Measurements from ENCODE around the gene AK2. TPM values are rescaled to one million over a fixed set of nuclear protein-coding genes. Genes with fewer than 3 reads are reported as not detected.

AK2 gene
- polyA plus RNA-seq, 4 donors: 133 to 230 (median 201) TPM

Other genes with a start within 250 kb of the AK2 start
- 10 to 100 TPM; 53.6 to 69.5 (median 59.9) TPM for gene YARS1, start 219.5 kb downstream of the AK2 start, polyA plus RNA-seq (ENCODE audit: insufficient read length in 4 of 4)
- gene S100PBP, start 219.2 kb downstream of the AK2 start, polyA plus RNA-seq (ENCODE audit: insufficient read length in 4 of 4): 10 to 100 TPM; 33.5 to 47.6 (median 37.9) TPM
- 10 to 100 TPM; 44.6 to 94.3 (median 60.2) TPM for gene FNDC5, start 166.0 kb downstream of the AK2 start, polyA plus RNA-seq (ENCODE audit: insufficient read length in 4 of 4)
- gene HPCA, start 150.4 kb downstream of the AK2 start, polyA plus RNA-seq (ENCODE audit: insufficient read length in 4 of 4): 1 to 10 TPM in 2 of 4 donors, under 1 TPM in 2; 0.56 to 1.4 (median 1.0) TPM
- gene TMEM54, start 135.5 kb downstream of the AK2 start, polyA plus RNA-seq (ENCODE audit: insufficient read length in 4 of 4): 10 to 100 TPM in 2 of 4 donors, 1 to 10 TPM in 2; 8.7 to 17.9 (median 11.1) TPM
- gene RNF19B, start 72.1 kb downstream of the AK2 start, polyA plus RNA-seq (ENCODE audit: insufficient read length in 4 of 4): 10 to 100 TPM; 15.4 to 18.0 (median 16.6) TPM
- 1 to 10 TPM; 5.9 to 9.4 (median 7.8) TPM for gene AZIN2, start 44.3 kb upstream of the AK2 start, polyA plus RNA-seq (ENCODE audit: insufficient read length in 4 of 4)
- gene TRIM62, start 145.2 kb upstream of the AK2 start, polyA plus RNA-seq (ENCODE audit: insufficient read length in 4 of 4): 10 to 100 TPM in 1 of 4 donors, 1 to 10 TPM in 3; 5.8 to 10.6 (median 8.0) TPM
- 10 to 100 TPM; 53.4 to 68.1 (median 61.4) TPM for gene ZNF362, start 219.6 kb upstream of the AK2 start, polyA plus RNA-seq (ENCODE audit: insufficient read length in 4 of 4)

All from left renal pelvis (tissue), 4 donors.